ENCODE results near the gene PHTF1.

DNA sequence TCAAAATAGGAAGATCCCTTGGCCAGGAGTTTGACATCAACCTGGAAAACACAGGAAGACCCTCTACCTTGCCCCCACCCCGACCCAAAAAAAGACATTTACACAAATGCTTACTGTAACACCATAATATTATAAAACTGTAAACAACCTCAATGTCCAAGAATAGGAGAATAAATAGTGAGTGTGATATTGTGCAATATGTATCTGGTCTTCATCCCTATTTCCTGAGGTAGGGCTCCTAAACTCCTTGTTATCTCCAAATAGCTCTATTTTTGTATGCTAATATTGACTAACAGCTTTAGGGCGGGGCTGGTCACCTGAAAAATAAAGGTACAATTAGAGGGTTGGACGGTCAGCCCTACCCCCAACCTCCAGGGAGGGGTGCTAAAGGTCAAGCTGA is 29.5 kb upstream of the PHTF1 start:
- TF ChIP-seq, protein P1, sequence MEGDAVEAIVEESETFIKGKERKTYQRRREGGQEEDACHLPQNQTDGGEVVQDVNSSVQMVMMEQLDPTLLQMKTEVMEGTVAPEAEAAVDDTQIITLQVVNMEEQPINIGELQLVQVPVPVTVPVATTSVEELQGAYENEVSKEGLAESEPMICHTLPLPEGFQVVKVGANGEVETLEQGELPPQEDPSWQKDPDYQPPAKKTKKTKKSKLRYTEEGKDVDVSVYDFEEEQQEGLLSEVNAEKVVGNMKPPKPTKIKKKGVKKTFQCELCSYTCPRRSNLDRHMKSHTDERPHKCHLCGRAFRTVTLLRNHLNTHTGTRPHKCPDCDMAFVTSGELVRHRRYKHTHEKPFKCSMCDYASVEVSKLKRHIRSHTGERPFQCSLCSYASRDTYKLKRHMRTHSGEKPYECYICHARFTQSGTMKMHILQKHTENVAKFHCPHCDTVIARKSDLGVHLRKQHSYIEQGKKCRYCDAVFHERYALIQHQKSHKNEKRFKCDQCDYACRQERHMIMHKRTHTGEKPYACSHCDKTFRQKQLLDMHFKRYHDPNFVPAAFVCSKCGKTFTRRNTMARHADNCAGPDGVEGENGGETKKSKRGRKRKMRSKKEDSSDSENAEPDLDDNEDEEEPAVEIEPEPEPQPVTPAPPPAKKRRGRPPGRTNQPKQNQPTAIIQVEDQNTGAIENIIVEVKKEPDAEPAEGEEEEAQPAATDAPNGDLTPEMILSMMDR (conservative IDR thresholded peaks at IDR 0.05): no peak
- no peak for TF ChIP-seq EZH2 (IDR thresholded peaks at IDR 0.05; ENCODE audit: low read depth)
